NCI-H2171 (cell line): Measurements from ENCODE around the gene ZNF425.
"Not testable (repeated sequence)": the region's sequence is repeated elsewhere in the genome, so short reads cannot be mapped to it uniquely, and the experiment has no call there.

Experiments used
- DNase-seq: peaks from one replicate; lab custom pipeline; 2025; lab: John Stamatoyannopoulos, UW

ZNF425 gene

DNA sequence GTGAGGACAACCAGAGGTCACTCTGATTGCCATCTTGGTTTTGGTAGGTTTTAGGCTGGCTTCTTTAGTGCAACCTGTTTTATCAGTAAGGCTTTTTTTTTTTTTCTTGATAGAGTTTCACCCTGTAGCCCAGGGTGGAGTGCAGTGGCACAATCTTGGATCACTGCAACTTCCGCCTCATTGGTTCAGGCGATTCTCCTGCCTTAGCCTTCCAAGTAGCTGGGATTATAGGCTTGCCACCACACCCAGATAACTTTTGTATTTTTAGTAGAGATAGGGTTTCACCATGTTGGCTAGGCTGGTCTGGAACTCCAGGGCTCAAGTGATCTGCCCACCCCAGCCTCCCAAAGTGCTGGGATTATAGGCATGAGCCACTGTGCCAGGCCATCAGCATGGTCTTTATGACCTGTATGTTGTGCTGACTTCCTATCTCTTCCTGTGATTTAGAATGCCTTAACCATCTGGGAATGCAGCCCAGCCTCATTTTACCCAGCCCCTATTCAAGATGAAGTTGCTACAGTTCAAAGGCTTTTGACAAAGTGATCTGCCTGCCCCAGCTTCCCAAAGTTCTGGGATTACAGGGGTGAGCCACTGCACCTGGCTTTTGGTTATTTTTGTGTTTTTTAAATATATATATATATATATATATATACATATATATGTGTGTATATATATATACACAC, 7.0 kb upstream of the ZNF425 start:
- no peak for DNase-seq

DNA sequence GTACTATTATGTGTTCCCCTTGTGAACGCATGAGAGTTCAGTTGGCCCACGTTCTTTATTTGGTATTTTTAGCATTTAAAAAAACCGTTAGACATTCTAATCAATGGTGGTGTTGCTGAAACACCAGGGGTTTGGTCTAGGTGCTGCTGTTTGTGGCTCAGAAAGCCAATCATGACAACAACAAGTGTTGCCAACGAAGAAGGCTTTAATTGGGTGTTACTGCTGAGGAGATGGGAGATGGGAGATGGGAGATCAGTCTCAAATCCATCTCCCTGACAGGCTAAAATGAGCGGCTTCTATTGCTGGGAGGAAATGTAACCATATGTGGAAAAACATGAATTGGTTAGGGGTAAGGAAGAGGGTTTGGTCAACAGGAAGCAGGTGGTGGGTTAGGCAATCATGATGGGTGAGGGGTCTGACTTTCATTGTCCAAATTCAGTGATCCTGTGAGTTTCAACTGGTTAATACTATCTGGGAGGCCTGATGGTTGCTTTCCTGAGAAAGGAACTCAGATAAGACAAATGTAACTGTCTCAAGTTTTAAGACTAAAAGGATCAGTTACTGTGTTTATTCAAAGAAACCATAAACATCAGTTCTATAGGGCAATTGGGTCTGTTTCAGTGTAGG, 4.6 kb upstream of the ZNF425 start:
- no peak for DNase-seq

DNA sequence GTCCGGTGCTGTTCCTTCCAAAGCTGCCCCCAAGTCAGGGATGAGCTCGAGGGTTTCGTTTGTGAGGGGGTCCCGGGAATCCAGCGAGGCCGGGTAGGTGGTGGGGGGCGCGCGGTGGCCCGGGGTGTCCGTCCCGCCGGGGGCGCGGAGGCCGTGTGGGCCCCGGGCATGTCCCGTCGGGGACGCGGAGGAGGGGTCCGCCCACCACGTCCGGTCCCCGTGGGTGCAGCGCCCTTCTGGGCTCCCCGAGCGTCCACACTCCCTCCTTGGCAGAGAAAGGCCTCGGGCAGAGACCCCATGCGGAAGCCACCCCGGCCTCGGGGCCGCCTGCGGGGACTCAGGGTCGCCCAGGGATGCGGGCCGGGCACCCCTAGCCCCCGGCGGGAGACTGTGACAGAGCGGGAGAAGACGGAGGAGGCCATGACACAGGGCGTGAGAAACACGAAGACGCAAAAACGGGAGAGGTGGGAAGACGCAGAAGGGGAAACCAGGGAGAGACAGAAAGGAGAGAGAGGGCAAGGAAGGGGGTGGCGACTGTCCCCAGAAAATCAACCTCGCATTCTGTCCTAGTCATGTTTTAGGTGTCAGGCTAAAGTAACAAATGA, 640 bp upstream of the ZNF425 start:
- peak; percentile 58 for DNase-seq

DNA sequence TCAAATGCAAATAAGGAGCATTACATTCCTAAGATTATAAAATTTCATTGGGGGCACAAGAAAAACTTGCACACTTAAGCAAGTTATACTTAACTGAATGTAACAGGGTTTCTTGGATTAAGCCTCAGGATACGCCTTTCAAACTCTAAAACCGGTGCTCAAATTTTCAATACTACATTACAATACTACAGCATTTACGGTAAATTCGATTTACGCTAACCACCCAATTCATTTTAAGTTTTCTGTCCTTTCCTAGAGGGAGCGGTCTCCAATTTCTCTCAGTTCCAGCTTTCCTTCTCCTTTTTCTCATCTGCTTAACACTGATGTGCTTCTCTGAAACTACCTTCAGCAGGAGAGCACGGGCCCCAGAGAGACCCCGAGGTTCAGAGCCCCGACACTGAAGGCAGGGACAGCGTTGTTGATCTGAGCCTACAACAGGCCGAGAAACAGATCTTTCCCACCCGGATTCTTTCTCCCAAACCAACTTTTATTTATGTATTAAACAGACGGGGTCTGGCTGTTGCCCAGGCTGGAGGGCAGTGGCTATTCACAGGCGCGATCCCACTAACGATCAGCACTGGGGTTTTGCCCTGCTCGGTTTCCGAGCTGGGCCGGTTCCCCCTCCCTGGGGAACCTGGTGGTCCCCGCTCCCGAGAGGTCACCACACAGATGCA, 798 bp downstream of the ZNF425 start:
- DNase-seq, result no peak

DNA sequence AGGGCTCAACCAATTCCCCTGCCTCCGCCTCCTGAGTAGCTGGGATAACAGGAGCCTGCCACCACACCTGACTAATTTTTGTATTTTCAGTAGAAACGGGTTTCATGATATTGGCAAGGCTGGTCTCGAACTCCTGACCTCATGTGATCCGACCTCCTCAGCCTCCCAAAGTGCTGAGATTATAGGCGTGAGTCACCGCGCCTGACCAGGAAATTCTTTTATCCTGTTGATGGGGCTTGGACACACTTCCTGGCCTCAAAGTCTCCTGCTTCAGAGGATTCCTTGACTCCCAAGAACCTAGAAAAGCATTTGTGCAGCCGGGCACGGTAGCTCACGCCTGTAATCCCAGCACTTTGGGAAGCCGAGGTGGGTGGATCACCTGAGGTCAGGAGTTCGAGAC, 16.2 kb downstream of the ZNF425 start:
- DNase-seq, result no peak

DNA sequence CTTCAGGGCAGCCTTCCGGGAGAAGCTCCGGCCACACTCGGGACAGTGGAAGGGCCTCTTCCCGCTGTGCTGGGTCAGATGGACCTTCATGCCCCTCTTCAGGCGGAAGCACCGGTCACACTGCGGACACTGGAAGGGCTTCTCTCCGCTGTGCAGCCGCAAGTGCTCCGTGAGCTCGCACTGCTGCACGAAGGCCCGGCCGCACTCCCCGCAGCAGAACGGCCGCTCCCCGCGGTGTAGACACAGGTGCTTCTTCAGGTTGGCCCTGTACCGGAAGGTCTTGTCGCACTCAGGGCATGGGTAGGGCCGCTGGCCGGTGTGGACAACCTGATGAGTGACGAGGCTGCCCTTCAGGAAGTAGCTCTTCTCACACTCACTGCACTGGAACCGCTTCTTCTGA, 21.4 kb downstream of the ZNF425 start:
- DNase-seq, result no peak

DNA sequence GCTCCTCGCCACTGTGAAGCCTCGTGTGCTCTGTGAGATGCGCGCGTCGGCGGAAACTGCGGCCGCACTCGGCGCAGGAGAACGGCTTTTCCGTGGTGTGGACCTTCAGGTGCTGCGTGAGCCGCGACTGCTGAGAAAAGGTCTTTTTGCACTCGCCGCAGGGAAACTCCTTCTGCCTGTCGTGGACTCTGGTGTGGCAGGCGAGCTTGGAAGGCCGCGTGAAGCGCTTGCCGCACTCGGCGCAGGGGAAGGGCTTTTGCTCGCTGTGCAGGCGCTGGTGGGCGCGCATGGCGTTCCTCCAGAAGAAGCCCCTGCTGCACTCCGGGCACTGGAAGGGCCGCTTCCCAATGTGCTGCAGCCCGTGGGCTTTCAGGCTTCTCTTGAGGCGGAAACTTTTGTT, 21.9 kb downstream of the ZNF425 start:
- no peak for DNase-seq

DNA sequence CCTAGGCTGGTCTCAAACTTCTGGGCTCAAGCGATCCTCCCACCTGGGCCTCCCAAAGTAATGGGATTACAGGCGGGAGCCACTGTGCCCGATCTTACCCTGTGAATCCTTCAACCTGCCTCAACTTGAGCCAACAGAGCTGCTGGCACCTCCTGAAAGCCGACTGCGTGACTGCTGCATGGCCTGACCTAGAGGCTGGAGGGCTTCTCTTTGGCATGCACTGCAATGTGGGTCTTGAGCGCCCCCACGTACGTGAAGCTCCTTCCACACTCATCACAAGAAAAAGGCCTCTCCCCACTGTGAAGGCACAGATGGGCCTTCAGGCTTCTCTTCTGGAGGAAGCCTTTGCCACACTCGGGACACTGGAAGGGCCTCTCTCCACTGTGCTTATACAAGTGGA, 22.7 kb downstream of the ZNF425 start:
- DNase-seq, result no peak

DNA sequence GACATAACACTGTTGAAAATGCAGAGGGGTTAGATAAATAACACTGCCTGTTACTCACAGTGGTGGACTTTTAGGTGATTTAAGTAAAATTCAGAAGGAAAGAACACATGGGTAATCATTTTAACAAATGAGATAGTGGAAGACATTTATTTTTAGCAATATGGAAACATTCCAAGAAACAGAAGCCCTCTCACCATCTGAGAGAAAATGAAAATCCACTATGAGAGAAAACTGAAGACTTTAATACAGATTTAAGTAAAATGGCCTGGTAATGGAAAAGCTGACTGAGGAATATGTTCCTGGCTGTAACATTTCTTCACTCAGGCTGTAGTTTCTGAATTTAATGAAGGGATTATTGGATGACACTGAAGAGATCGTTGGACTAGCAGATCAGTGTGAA, 23.5 kb downstream of the ZNF425 start:
- DNase-seq, result no peak

DNA sequence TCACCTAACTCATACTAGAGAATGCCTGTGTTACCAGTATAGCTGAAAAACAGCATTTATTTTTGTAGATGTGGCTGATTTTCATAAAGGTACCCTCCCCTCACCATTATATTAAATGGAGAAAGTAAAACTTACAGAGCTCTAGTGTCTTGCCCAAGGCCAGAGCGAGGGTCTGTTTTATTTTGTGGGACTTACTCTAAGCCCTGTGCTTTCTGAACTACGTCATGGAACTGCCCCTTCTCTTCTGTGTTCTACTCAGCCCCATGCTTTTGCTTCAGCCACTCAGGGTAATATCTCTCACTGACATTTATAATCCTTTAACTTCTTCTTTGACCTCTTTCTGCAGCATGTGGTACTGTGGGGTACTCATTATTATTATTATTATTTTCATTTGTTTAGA, 25.3 kb downstream of the ZNF425 start:
- DNase-seq, result no peak

DNA sequence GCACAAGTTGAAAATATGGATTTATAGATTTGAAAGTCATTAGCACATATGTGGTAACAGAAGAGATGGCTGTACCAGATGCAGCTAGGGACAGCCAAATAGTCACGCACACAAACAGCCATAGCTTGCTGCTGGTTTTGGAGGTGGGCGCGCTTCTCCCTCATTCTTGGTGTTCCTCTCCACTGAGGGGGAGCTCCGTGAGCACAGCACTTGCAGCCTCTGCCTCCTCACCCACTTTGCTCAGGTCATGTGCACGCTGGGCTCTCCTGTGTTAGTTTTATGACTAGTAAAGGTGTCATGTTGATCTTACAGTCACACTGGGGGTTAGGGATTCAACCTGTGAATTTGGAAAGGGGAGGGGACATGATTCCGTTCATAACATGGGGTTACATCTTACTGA, 27.1 kb downstream of the ZNF425 start:
- no peak for DNase-seq

DNA sequence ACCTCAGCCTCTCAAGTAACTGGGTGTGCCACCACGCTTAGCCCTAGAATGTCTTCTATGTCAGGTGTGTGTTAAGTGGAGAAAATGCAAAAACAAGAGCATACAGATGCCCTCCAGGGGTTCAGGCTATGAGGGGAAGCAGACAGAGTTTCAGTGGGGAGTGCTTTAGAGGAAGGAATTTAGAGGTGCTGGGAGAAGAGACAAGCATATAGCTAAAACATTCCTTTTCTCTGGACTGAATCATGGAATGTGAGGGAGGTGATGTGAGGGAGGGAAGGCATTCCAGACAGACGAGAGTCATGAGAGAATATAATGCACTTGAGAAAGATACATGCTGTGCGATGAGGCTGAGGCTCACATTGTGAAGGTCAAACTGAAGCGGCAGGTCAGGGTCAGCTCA, 29.0 kb downstream of the ZNF425 start:
- no peak for DNase-seq

DNA sequence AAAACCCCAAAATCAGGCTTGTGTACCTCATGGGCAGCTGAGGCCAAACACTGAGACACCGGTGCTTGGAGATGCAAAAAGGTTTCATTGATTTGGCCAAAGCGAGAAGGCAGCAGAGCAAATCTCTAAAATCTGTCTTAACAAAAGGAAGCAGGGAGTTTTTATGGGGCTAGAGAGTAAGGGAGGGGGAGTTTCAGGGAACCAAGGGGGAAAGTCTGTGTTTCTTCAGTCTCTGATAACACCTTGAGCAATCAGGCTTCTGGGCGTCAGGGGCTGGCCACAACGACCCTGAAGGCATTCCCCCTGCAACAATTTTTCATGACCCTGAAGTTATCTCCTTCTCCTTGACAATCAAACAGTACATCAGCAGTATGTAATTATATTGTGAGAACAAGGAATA, 32.9 kb downstream of the ZNF425 start:
- no peak for DNase-seq

DNA sequence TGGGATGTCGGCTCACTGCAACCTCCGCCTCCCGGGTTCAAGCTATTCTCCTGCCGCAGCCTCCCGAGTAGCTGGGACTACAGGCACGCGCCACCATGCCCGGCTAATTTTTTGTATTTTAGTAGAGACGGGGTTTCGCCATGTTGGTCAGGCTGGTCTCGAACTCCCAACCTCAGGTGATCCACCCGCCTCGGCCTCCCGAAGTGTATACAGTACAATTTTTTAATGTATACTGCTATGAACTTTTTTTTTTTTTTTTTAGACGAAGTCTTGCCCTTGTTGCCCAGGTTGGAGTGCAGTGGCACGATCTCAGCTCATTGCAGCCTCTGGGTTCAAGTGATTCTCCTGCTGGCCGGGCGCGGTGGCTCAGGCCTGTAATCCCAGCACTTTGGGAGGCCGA, 33.9 kb downstream of the ZNF425 start:
- DNase-seq, result not testable (repeated sequence)

DNA sequence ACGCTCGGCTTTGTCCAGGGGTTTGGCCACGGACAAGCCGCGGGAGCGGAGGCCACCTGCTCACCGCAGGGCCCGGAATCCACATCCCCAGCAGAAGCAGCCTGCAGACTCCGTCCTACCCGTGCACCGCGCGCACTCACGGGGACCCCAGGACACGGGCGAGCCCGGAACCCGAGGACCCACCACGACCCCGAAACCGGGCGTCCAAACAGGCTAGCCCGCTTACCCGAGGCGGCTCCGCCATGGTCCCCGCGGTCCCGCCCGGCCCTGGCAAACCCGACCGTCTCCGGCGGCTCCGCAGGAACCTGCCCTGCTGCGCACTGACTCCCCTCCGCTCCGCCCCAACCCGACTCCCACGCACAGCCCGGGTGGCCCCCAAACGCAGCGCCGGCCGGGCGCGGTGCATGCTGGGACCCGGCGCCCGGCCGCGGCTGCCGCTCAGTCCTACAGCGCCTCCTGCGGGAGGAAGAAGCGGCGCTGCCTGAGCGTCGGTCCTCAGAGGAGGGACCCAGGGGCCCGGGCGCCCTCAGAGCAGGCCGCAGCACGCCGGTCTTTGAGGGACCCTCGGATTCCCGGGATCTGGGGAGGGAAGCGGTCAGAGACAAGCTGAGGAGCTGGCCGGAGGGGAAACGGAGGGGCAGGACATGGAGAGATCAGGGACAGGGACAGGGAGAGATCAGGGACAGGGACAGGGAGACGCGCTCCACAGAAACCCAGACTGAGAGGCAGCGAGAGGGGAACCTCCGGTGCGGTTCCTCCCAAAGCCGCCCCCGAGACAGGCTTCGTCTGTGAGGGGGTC, 35.5 kb downstream of the ZNF425 start, which contains the start of gene ZNF786:
TSS of gene ZNF786 (minus strand) at position 322 of the 799 bp plus-strand sequence. CDS start at position 244, 78 bp downstream.
- peak; percentile 86 for DNase-seq

DNA sequence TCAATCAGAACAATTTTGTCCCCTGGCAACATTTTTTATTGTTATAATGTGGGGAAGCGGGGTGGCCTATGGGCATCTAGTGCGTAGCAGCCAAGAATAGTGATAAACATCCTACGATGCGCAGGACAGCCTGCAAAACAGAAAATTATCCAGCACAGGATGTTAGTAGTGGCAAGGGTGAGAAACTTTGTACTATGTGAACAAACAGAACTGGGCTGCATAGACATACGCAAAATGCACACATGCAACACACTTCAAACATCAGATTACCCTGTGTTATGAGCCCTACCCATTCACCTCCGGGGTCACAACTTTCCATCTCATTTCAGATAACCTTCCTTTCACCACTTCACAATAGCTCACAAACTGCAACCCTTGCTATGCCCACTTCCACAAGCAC, 38.7 kb downstream of the ZNF425 start:
- DNase-seq, result no peak

DNA sequence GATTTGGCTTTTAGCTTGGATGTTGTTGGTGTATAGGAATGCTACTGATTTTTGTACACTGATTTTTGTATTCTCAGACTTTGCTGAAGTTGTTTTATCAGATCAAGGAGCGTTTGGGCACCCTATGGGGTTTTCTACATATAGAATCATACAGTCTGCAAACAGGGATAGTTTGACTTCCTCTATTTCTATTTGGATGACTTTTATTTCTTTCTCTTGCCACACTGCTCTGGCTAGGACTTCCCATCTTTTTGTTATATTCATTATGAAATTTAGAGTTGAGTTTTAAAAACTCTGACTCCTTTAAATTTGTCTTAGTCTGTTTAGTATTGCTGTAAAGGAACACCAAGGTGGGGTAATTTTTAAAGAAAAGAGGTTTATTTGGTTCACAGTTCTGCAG, 40.3 kb downstream of the ZNF425 start:
- no peak for DNase-seq

DNA sequence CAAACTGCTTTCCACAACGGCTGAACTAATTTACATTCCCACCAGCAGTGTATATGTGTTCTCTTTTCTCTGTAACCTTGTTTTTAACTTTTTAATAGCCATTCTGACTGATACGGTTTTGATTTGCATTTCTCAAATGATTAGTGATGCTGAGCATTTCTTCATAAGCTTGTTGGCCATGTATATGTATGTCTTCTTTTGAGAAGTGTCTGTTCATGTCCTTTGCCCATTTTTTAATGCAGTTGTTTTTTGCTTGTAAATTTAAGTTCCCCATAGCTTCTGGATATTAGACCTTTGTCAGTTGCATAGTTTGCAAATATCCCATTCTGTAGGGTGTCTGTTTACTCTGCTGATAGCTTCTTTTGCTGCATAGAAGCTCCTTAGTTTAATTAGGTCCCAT, 41.7 kb downstream of the ZNF425 start:
- DNase-seq, result no peak

DNA sequence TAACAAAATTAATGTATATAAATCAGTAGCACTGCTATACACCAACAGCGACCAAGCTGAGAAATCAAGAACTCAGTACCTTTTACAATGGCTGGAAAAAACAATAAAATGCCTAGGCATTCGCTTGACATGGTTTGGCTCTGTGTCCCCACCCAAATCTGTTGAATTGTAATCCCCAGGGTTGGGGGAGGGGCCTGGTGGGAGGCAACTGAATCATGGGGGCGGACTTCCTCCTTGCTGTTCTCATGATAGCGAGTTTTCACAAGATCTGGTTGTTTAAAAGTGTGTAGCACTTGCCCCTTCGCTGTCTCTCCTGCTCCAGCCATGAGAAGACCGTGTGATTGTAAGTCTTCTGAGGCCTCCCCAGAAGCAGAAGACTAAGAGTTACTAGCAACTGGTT, 44.2 kb downstream of the ZNF425 start:
- no peak for DNase-seq

DNA sequence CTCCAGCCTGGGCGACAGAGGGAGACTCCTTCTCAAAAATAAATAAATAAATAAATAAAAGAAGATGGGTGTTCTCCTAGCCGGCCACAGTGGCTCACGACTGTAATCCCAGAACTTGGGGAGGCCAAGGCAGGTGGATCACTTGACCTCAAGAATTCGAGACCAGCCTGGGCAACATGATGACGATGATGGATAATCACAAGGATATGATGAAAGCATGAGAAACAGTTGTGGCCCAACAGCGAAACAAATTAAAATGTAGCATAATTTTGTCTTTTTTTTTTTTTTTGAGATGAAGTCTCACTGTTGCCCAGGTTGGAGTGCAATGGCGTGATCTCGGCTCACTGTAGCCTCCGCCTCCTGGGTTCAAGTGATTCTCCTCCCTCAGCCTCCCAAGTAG, 48.5 kb downstream of the ZNF425 start:
- DNase-seq, result no peak

DNA sequence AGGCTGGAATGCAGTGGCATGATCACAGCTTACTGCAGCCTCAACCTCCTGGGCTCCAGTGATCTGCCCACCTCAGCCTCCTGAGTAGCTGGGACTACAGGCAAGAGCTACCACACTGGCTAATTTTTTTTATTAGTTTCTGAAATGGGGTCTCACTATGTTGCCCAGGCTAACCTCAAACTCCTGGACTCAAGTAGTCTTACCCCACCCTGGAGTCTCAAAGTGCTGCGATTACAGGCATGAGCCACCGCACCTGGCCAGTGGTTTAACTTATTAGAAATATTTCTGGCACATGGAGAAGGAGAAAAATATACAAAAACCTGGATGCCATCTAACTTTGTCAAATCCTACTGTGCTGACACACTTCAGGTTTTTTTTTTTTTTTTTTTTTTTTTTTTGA, 50.8 kb downstream of the ZNF425 start:
- no peak for DNase-seq
